GM18519 (cell line): ENCODE results near the gene PYGM.

ENCODE experiments used
- ATAC-seq: cut with Tn5 transposase; IDR thresholded peaks from one replicate; pipeline ENCODE4 v1.9.1; 2021; ENCODE audit warnings: mild to moderate bottlenecking, moderate library complexity; ENCODE audit not compliant: unreplicated experiment, low FRiP score

PYGM gene

GRCh38 chr11:64720640-64721358, 39.0 kb downstream of the PYGM start:
- no peak for ATAC-seq

- ATAC-seq = no peak
Observed at GRCh38 chr11:64720167-64720566, 39.6 kb downstream of the PYGM start.

- no peak for ATAC-seq
Observed at GRCh38 chr11:64719406-64719805, 40.4 kb downstream of the PYGM start.

- no peak for ATAC-seq
Observed at GRCh38 chr11:64718780-64719124, 41.0 kb downstream of the PYGM start.

GRCh38 chr11:64718084-64718779, 41.5 kb downstream of the PYGM start:
- no peak for ATAC-seq

GRCh38 chr11:64717268-64717578, 42.6 kb downstream of the PYGM start:
- ATAC-seq = no peak

GRCh38 chr11:64716473-64717267, 43.1 kb downstream of the PYGM start:
- ATAC-seq = no peak

GRCh38 chr11:64715756-64716472, 43.9 kb downstream of the PYGM start:
- ATAC-seq = no peak

GRCh38 chr11:64715110-64715509, 44.7 kb downstream of the PYGM start:
- no peak for ATAC-seq

- ATAC-seq = no peak
Observed at GRCh38 chr11:64714666-64715065, 45.1 kb downstream of the PYGM start.

GRCh38 chr11:64713781-64714363, 45.9 kb downstream of the PYGM start:
- ATAC-seq = no peak

GRCh38 chr11:64713016-64713707, 46.6 kb downstream of the PYGM start:
- ATAC-seq = no peak

- ATAC-seq = no peak
Observed at GRCh38 chr11:64712430-64713015, 47.3 kb downstream of the PYGM start.

- no peak for ATAC-seq
Observed at GRCh38 chr11:64711956-64712362, 47.8 kb downstream of the PYGM start.

GRCh38 chr11:64711138-64711955, 48.4 kb downstream of the PYGM start:
- no peak for ATAC-seq

- ATAC-seq = no peak
Observed at GRCh38 chr11:64710418-64711137, 49.2 kb downstream of the PYGM start.

GRCh38 chr11:64705501-64705900, 54.3 kb downstream of the PYGM start:
- ATAC-seq = no peak

GRCh38 chr11:64703048-64703447, 56.7 kb downstream of the PYGM start:
- no peak for ATAC-seq
